ENCODE measurements around the gene NFIB.

DNA sequence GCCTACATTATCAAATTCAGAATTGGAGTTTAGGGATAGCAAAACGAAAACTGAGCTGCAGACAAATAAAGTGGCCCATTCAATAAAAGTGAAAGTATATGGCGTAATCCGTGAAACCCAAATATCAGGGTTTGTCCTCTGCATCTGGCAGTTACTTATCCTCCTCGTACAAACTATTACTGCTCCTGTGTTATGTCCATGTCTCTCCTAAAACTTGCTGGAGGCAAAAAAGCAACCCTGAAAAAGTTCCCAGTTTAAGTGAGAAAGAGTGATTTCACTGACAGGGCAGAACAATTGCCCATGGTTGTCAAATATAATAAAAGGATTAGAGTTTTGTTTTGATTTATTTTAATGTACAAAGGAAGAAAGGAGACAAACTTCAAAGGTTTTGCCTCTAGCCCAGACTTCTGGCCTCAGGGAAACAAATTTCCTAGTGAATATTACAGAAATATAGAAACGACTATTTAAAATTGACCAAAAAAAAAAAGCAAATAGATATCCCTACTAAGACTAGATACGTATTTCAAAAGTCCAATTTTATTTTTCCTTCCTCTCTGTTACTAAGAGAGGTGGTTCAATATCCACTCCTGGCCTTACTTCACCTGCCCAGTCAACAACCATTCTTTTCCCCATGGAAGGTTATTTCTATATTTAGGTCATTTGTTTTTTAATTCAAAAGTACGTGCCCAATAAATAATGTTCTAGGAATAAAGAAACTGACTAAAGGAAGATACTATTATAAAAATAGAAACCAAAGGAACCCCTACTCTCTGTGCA, 50.0 kb downstream of the NFIB start:
- TF ChIP-seq, protein P1, sequence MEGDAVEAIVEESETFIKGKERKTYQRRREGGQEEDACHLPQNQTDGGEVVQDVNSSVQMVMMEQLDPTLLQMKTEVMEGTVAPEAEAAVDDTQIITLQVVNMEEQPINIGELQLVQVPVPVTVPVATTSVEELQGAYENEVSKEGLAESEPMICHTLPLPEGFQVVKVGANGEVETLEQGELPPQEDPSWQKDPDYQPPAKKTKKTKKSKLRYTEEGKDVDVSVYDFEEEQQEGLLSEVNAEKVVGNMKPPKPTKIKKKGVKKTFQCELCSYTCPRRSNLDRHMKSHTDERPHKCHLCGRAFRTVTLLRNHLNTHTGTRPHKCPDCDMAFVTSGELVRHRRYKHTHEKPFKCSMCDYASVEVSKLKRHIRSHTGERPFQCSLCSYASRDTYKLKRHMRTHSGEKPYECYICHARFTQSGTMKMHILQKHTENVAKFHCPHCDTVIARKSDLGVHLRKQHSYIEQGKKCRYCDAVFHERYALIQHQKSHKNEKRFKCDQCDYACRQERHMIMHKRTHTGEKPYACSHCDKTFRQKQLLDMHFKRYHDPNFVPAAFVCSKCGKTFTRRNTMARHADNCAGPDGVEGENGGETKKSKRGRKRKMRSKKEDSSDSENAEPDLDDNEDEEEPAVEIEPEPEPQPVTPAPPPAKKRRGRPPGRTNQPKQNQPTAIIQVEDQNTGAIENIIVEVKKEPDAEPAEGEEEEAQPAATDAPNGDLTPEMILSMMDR (IDR thresholded peaks at IDR 0.05), result no peak
- TF ChIP-seq POLR2A (IDR thresholded peaks at IDR 0.05) (no peak), POLR2AphosphoS5 (IDR thresholded peaks at IDR 0.05) (no peak)
